GM18519 (cell line): ENCODE measurements around the gene ABITRAM.

Experiments
- ATAC-seq: cut with Tn5 transposase; IDR thresholded peaks from one replicate; pipeline ENCODE4 v1.9.1; 2021; ENCODE audit warnings: mild to moderate bottlenecking, moderate library complexity; ENCODE audit not compliant: unreplicated experiment, low FRiP score

ABITRAM gene

DNA sequence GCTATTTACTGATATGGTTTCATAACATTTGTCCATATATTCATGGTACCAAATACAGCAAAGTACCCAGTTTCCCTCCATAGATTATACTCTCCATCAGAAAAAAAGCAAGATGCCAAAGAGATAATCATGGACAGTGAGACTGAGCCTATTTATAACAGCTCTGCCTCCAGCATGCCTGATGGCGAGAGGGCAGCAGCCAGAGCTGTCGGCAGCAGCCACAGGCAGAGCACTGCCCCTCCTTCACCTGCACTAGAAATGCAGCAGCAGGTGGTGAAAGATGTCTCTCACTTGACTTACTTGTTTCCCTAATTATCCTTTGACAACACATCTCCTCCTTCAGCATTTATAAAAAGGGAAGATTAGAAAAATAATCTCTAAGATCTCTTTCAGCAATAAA is 46.7 kb downstream of the ABITRAM start:
- ATAC-seq = no peak

- no peak for ATAC-seq
Observed at GRCh38 chr9:108983885-108984284, 49.7 kb downstream of the ABITRAM start.
